Renal pelvis (tissue), 4 donors: Measurements from ENCODE around the gene GH2. TPM values are rescaled to one million over a fixed set of nuclear protein-coding genes. Genes with fewer than 3 reads are reported as not detected.
A peak's percentile ranks its signal among the peaks of the same experiment; 100 is the strongest.
"Not testable (repeated sequence)": the region's sequence is repeated elsewhere in the genome, so short reads cannot be mapped to it uniquely, and the experiment has no call there.

Source experiments
- DNase-seq: peaks from one replicate; pipeline ENCODE4 v3.0.0-alpha.2; 2013
- polyA plus RNA-seq, 3 donors: library from polyadenylated mRNA; unstranded; fragments of 120-200 nt; gene quantifications; one replicate each; pipeline ENCODE4 v1.2.1, GENCODE V29; 2013; ENCODE audit not compliant: insufficient read length in 3 of 3

GH2 gene
- polyA plus RNA-seq, 3 donors, result not detected

- DNase-seq, result not testable (repeated sequence)
These were observed 7.6 kb downstream of the GH2 start for GRCh38 chr17:63874061-63874626.

- DNase-seq, result not testable (repeated sequence)
These were observed 8.2 kb downstream of the GH2 start, which contains the start of gene CSH2 for GRCh38 chr17:63873577-63873976. TSS of gene CSH2 (minus strand) at chr17:63873677. CDS start at chr17:63873614, 63 bp downstream.

- not testable (repeated sequence) for DNase-seq
These were observed 9.9 kb downstream of the GH2 start for GRCh38 chr17:63871646-63872365.

- not testable (repeated sequence) for DNase-seq
These were observed 11.5 kb downstream of the GH2 start for GRCh38 chr17:63870292-63870665.

- DNase-seq, result not testable (repeated sequence)
These were observed 12.1 kb downstream of the GH2 start for GRCh38 chr17:63869491-63870291.

GRCh38 chr17:63866625-63867024 lies 15.1 kb downstream of the GH2 start:
- not testable (repeated sequence) for DNase-seq

GRCh38 chr17:63859257-63859656 lies 22.5 kb downstream of the GH2 start:
- DNase-seq, result no peak

- not testable (repeated sequence) for DNase-seq
These were observed 25.3 kb downstream of the GH2 start for GRCh38 chr17:63856425-63856824.

GRCh38 chr17:63855185-63855584 lies 26.6 kb downstream of the GH2 start:
- no peak for DNase-seq

- DNase-seq, result no peak
These were observed 27.0 kb downstream of the GH2 start for GRCh38 chr17:63854709-63855108.

- no peak for DNase-seq
These were observed 28.5 kb downstream of the GH2 start for GRCh38 chr17:63853260-63853659.

GRCh38 chr17:63850401-63850800 lies 31.3 kb downstream of the GH2 start:
- no peak for DNase-seq

GRCh38 chr17:63848834-63849689 lies 32.7 kb downstream of the GH2 start:
- peak; percentile 87 for DNase-seq

GRCh38 chr17:63847525-63848249 lies 34.1 kb downstream of the GH2 start:
- no peak for DNase-seq

- no peak for DNase-seq
These were observed 36.2 kb downstream of the GH2 start for GRCh38 chr17:63845509-63845908.

GRCh38 chr17:63843910-63844677 lies 37.6 kb downstream of the GH2 start:
- DNase-seq, result no peak

- DNase-seq, result peak; percentile 44
These were observed 38.3 kb downstream of the GH2 start for GRCh38 chr17:63843387-63843888.

GRCh38 chr17:63842540-63843386 lies 39.0 kb downstream of the GH2 start, which contains the start of gene SMARCD2:
TSS of gene SMARCD2 (minus strand) at chr17:63842685. CDS start at chr17:63842674, 11 bp downstream.
- DNase-seq, result peak; percentile 99

GRCh38 chr17:63842173-63842539 lies 39.6 kb downstream of the GH2 start:
- DNase-seq, result peak; percentile 36
